Right cardiac atrium (tissue), 5 donors: Measurements from ENCODE around the gene ANO4. TPM values are rescaled to one million over a fixed set of nuclear protein-coding genes. Genes with fewer than 3 reads are reported as not detected.

Source experiments
- ATAC-seq, 2 donors: fragments of 200-7000 bp; cut with Tn5 transposase; one replicate each; pipeline versions ENCODE4 v1.8.0 to v1.9.1; 2020; ENCODE audit warnings: moderate library complexity in 2 of 2, mild to moderate bottlenecking in 1 of 2
- DNase-seq, 3 donors: peaks; one replicate each; pipeline ENCODE4 v3.0.0-alpha.2; 2020
- H3K27ac ChIP-seq: one replicate; pipeline ENCODE4 v1.5.1; 2013; ENCODE audit warnings: mild to moderate bottlenecking, low read length, control low read depth, moderate library complexity
- H3K27me3 ChIP-seq: one replicate; pipeline ENCODE4 v1.6.1; 2013; ENCODE audit not compliant: control insufficient read depth, insufficient read depth
- H3K4me1 ChIP-seq: one replicate; pipeline ENCODE4 v1.6.1; 2013; ENCODE audit warnings: low read length; ENCODE audit not compliant: control insufficient read depth, insufficient read depth
- H3K4me3 ChIP-seq: one replicate; pipeline ENCODE4 v1.5.1; 2013; ENCODE audit warnings: low read length, control low read depth
- H3K9me3 ChIP-seq: one replicate; pipeline ENCODE4 v1.6.1; 2013; ENCODE audit warnings: low read length; ENCODE audit not compliant: control insufficient read depth
- WGBS: extraction: QIAGEN DNeasy Blood & Tissue Kit; methylation state at CpG from one replicate; pipeline ENCODE4 v1.1.7; 2013; 5-methylcytosine and 5-hydroxymethylcytosine counted together
- intact Hi-C, 4 donors: fragments of 100-400 bp; cut with DNase I; formaldehyde crosslinking; loops; one replicate each; pipeline versions ENCODE4 v1.11.0 to v1.14.0; 2022 to 2023
- polyA plus RNA-seq: library from polyadenylated mRNA; stranded (reverse); fragments of 200-250 nt; gene quantifications from one replicate; pipeline ENCODE4 v1.2.3, GENCODE V29; 2013
- total RNA-seq, 4 donors: library from RNA; stranded (reverse); fragmentation: NEBNext Ultra II Directional; extraction: Animal tissue kit (Norgen Biotek cat#: 25700); gene quantifications; one replicate each; pipeline ENCODE4 v1.2.1, GENCODE V29; 2021
- donor health status: healthy with polysubstance abuse.
- donor health status: DM: no; HTN: yes; CAD: no.
- donor health status: DM: no; HTN: no; CAD: no.
- donor health status: DM: no; HTN: yes; CAD: no; lungs with severe emphysema.
- donor health status: DM: yes; HTN: yes; CAD: no.

ANO4 gene
- total and polyA plus RNA-seq, 5 donors = 0.23 to 0.89 (median 0.29) TPM; not detected in 1

GRCh38 chr12:100951756-100952155 lies 157.2 kb downstream of the ANO4 start:
- Histone ChIP-seq H3K4me3 (no peak overlapping the region), H3K9me3 (no peaks in the 10 kb centered on the region), H3K4me1 (no peaks in the 10 kb centered on the region), H3K27me3 (no peaks in the 10 kb centered on the region), H3K27ac (no peak overlapping the region)
- no peak for DNase-seq
- ATAC-seq = no peak
- WGBS = 98% methylated on average over 1 of the region's 1 CpG
- intact Hi-C loops = no loop called here

- H3K27me3 ChIP-seq = no peaks in the 10 kb centered on the region
- no peak overlapping the region for H3K4me3 ChIP-seq
- H3K27ac ChIP-seq = no peak overlapping the region
- H3K9me3 ChIP-seq = no peaks in the 10 kb centered on the region
- no peak for ATAC-seq
- intact Hi-C loops = no loop called here
- H3K4me1 ChIP-seq = no peaks in the 10 kb centered on the region
- DNase-seq = no peak
These were observed 158.6 kb downstream of the ANO4 start for GRCh38 chr12:100953217-100953616.

- 62% methylated on average over 2 of the region's 2 CpGs for WGBS
- ATAC-seq = no peak
These were observed 159.1 kb downstream of the ANO4 start for GRCh38 chr12:100953677-100954076.

GRCh38 chr12:100954118-100954517 lies 159.5 kb downstream of the ANO4 start:
- no peaks in the 10 kb centered on the region for H3K9me3 ChIP-seq
- no peaks in the 10 kb centered on the region for H3K4me1 ChIP-seq
- ATAC-seq (no peak), DNase-seq (no peak)
- WGBS = 89% methylated on average over 3 of the region's 3 CpGs
- no peaks in the 10 kb centered on the region for H3K27me3 ChIP-seq
- H3K4me3 ChIP-seq = no peak overlapping the region
- intact Hi-C loops = no loop called here
- H3K27ac ChIP-seq = no peak overlapping the region

More at GRCh38 chr12:100953677-100954076, 159.1 kb downstream of the ANO4 start:
- Histone ChIP-seq H3K27me3 (no peaks in the 10 kb centered on the region), H3K4me1 (no peaks in the 10 kb centered on the region), H3K4me3 (no peak overlapping the region), H3K9me3 (no peaks in the 10 kb centered on the region), H3K27ac (no peak overlapping the region)
- no peak for DNase-seq
- intact Hi-C loops = no loop called here

- H3K27ac ChIP-seq = no peak overlapping the region
- DNase-seq (no peak), ATAC-seq (no peak)
- H3K4me3 ChIP-seq = no peak overlapping the region
- no peaks in the 10 kb centered on the region for H3K27me3 ChIP-seq
- intact Hi-C loops = no loop called here
- 62% methylated on average over 4 of the region's 4 CpGs for WGBS
- H3K4me1 ChIP-seq = no peaks in the 10 kb centered on the region
- H3K9me3 ChIP-seq = no peaks in the 10 kb centered on the region
These were observed 160.6 kb downstream of the ANO4 start for GRCh38 chr12:100955139-100955538.

- Histone ChIP-seq H3K4me3 (no peak overlapping the region), H3K4me1 (no peaks in the 10 kb centered on the region), H3K27me3 (no peaks in the 10 kb centered on the region), H3K27ac (no peak overlapping the region), H3K9me3 (no peaks in the 10 kb centered on the region)
- intact Hi-C loops = no loop called here
- no peak for DNase-seq
- WGBS = 78% methylated on average over 5 of the region's 5 CpGs
- no peak for ATAC-seq
These were observed 161.8 kb downstream of the ANO4 start for GRCh38 chr12:100956311-100956852.

- 8% methylated on average over 1 of the region's 1 CpG for WGBS
- no peaks in the 10 kb centered on the region for H3K9me3 ChIP-seq
- no peak overlapping the region for H3K27ac ChIP-seq
- no peak for DNase-seq
- H3K27me3 ChIP-seq = no peaks in the 10 kb centered on the region
- H3K4me3 ChIP-seq = no peak overlapping the region
- ATAC-seq = no peak
- H3K4me1 ChIP-seq = no peaks in the 10 kb centered on the region
- intact Hi-C loops = no loop called here
These were observed 164.9 kb downstream of the ANO4 start for GRCh38 chr12:100959481-100959880.

- no peak overlapping the region for H3K4me3 ChIP-seq
- no peak overlapping the region for H3K27ac ChIP-seq
- H3K9me3 ChIP-seq = no peaks in the 10 kb centered on the region
- H3K27me3 ChIP-seq = no peaks in the 10 kb centered on the region
- DNase-seq (no peak), ATAC-seq (no peak)
- no peaks in the 10 kb centered on the region for H3K4me1 ChIP-seq
- WGBS = 92% methylated on average over 5 of the region's 5 CpGs
- intact Hi-C loops = no loop called here
These were observed 167.6 kb downstream of the ANO4 start for GRCh38 chr12:100962086-100962712.

- Histone ChIP-seq H3K9me3 (no peaks in the 10 kb centered on the region), H3K4me1 (no peaks in the 10 kb centered on the region), H3K4me3 (no peak overlapping the region), H3K27me3 (no peaks in the 10 kb centered on the region), H3K27ac (no peak overlapping the region)
- ATAC-seq (no peak), DNase-seq (no peak)
- intact Hi-C loops = no loop called here
- WGBS = 43% methylated on average over 3 of the region's 3 CpGs
These were observed 168.8 kb downstream of the ANO4 start for GRCh38 chr12:100963381-100963780.

- intact Hi-C loops = no loop called here
- no peak overlapping the region for H3K27ac ChIP-seq
- no peaks in the 10 kb centered on the region for H3K27me3 ChIP-seq
- WGBS = 47% methylated on average over 2 of the region's 2 CpGs
- ATAC-seq (no peak), DNase-seq (no peak)
- H3K4me1 ChIP-seq = no peaks in the 10 kb centered on the region
- H3K4me3 ChIP-seq = no peak overlapping the region
- no peaks in the 10 kb centered on the region for H3K9me3 ChIP-seq
These were observed 169.5 kb downstream of the ANO4 start for GRCh38 chr12:100964028-100964427.

GRCh38 chr12:100967189-100967588 lies 172.6 kb downstream of the ANO4 start:
- H3K27me3 ChIP-seq = no peaks in the 10 kb centered on the region
- intact Hi-C loops = no loop called here
- no peak overlapping the region for H3K27ac ChIP-seq
- H3K9me3 ChIP-seq = no peaks in the 10 kb centered on the region
- H3K4me1 ChIP-seq = no peaks in the 10 kb centered on the region
- DNase-seq = no peak
- no peak for ATAC-seq
- H3K4me3 ChIP-seq = no peak overlapping the region
- WGBS = 81% methylated on average over 1 of the region's 1 CpG

- intact Hi-C loops = no loop called here
- 82% methylated on average over 4 of the region's 4 CpGs for WGBS
- ATAC-seq (no peak), DNase-seq (no peak)
- H3K27me3 ChIP-seq = no peaks in the 10 kb centered on the region
- H3K4me3 ChIP-seq = no peak overlapping the region
- H3K9me3 ChIP-seq = no peaks in the 10 kb centered on the region
- no peak overlapping the region for H3K27ac ChIP-seq
- no peaks in the 10 kb centered on the region for H3K4me1 ChIP-seq
These were observed 176.3 kb downstream of the ANO4 start for GRCh38 chr12:100970894-100971293.
